Measurements from ENCODE around the gene PPARG. TPM values are rescaled to one million over a fixed set of nuclear protein-coding genes. Genes with fewer than 3 reads are reported as not detected.

Gene PPARG
- total and polyA plus RNA-seq, 2 experiments from 2014 or later: 0.15 to 0.42 TPM

DNA sequence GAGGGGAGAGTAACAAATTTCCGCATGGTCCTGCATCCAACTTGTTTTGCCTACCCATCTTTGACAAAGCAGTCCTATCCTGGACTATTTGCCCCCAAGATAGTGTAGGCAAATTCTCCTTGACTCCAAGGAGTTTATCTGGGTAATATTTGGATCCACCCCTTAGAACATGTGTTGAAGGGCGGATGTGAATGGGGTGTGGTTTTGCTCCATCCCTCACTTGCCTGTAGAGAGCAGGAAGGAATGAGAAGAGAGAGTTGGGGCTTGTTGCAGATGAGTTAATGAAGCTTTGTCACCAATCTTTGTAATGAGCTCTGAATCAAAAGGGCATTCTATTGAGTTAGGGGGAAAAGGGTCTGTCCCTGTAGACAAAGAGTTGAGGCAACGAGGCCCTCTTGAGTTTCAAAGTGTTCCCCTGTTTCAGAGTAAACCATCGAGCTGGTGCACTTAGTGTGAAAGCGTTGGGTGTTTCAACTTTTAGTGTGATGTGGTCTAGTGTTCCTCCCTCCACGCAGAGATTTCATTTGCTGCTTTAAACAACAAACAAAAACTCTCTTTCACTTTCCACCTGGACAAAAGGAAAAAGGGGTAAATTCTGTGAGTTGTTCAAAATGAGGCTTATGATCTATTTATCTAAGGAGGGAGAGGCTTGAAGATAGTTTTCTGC, 42.2 kb upstream of the PPARG start (continued):
- TF ChIP-seq, protein P1, sequence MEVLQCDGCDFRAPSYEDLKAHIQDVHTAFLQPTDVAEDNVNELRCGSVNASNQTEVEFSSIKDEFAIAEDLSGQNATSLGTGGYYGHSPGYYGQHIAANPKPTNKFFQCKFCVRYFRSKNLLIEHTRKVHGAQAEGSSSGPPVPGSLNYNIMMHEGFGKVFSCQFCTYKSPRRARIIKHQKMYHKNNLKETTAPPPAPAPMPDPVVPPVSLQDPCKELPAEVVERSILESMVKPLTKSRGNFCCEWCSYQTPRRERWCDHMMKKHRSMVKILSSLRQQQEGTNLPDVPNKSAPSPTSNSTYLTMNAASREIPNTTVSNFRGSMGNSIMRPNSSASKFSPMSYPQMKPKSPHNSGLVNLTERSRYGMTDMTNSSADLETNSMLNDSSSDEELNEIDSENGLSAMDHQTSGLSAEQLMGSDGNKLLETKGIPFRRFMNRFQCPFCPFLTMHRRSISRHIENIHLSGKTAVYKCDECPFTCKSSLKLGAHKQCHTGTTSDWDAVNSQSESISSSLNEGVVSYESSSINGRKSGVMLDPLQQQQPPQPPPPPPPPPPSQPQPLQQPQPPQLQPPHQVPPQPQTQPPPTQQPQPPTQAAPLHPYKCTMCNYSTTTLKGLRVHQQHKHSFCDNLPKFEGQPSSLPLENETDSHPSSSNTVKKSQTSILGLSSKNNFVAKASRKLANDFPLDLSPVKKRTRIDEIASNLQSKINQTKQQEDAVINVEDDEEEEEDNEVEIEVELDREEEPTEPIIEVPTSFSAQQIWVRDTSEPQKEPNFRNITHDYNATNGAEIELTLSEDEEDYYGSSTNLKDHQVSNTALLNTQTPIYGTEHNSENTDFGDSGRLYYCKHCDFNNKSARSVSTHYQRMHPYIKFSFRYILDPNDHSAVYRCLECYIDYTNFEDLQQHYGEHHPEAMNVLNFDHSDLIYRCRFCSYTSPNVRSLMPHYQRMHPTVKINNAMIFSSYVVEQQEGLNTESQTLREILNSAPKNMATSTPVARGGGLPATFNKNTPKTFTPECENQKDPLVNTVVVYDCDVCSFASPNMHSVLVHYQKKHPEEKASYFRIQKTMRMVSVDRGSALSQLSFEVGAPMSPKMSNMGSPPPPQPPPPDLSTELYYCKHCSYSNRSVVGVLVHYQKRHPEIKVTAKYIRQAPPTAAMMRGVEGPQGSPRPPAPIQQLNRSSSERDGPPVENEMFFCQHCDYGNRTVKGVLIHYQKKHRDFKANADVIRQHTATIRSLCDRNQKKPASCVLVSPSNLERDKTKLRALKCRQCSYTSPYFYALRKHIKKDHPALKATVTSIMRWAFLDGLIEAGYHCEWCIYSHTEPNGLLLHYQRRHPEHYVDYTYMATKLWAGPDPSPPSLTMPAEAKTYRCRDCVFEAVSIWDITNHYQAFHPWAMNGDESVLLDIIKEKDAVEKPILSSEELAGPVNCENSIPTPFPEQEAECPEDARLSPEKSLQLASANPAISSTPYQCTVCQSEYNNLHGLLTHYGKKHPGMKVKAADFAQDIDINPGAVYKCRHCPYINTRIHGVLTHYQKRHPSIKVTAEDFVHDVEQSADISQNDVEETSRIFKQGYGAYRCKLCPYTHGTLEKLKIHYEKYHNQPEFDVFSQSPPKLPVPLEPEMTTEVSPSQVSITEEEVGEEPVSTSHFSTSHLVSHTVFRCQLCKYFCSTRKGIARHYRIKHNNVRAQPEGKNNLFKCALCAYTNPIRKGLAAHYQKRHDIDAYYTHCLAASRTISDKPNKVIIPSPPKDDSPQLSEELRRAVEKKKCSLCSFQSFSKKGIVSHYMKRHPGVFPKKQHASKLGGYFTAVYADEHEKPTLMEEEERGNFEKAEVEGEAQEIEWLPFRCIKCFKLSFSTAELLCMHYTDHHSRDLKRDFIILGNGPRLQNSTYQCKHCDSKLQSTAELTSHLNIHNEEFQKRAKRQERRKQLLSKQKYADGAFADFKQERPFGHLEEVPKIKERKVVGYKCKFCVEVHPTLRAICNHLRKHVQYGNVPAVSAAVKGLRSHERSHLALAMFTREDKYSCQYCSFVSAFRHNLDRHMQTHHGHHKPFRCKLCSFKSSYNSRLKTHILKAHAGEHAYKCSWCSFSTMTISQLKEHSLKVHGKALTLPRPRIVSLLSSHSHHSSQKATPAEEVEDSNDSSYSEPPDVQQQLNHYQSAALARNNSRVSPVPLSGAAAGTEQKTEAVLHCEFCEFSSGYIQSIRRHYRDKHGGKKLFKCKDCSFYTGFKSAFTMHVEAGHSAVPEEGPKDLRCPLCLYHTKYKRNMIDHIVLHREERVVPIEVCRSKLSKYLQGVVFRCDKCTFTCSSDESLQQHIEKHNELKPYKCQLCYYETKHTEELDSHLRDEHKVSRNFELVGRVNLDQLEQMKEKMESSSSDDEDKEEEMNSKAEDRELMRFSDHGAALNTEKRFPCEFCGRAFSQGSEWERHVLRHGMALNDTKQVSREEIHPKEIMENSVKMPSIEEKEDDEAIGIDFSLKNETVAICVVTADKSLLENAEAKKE (CRISPR knock-in tag; IDR thresholded peaks at IDR 0.05): no peak
- TF ChIP-seq ZNF114 (CRISPR knock-in tag; IDR thresholded peaks at IDR 0.05) (no peak), EZH2 (IDR thresholded peaks at IDR 0.05; ENCODE audit: low read depth, unreplicated experiment) (no peak), POLR2AphosphoS5 (IDR thresholded peaks at IDR 0.05; ENCODE audit: low read depth) (no peak), JUNB (IDR thresholded peaks at IDR 0.05; ENCODE audit: unreplicated experiment) (no peak), ZNF331 (CRISPR knock-in tag; IDR thresholded peaks at IDR 0.05; ENCODE audit: low read depth) (no peak)
- TF ChIP-seq, protein P2, sequence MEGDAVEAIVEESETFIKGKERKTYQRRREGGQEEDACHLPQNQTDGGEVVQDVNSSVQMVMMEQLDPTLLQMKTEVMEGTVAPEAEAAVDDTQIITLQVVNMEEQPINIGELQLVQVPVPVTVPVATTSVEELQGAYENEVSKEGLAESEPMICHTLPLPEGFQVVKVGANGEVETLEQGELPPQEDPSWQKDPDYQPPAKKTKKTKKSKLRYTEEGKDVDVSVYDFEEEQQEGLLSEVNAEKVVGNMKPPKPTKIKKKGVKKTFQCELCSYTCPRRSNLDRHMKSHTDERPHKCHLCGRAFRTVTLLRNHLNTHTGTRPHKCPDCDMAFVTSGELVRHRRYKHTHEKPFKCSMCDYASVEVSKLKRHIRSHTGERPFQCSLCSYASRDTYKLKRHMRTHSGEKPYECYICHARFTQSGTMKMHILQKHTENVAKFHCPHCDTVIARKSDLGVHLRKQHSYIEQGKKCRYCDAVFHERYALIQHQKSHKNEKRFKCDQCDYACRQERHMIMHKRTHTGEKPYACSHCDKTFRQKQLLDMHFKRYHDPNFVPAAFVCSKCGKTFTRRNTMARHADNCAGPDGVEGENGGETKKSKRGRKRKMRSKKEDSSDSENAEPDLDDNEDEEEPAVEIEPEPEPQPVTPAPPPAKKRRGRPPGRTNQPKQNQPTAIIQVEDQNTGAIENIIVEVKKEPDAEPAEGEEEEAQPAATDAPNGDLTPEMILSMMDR (conservative IDR thresholded peaks at IDR 0.05; ENCODE audit: low read depth in 2 of 2): no peak; a peak in 1 of 4 replicates
- TF ChIP-seq, protein P3, sequence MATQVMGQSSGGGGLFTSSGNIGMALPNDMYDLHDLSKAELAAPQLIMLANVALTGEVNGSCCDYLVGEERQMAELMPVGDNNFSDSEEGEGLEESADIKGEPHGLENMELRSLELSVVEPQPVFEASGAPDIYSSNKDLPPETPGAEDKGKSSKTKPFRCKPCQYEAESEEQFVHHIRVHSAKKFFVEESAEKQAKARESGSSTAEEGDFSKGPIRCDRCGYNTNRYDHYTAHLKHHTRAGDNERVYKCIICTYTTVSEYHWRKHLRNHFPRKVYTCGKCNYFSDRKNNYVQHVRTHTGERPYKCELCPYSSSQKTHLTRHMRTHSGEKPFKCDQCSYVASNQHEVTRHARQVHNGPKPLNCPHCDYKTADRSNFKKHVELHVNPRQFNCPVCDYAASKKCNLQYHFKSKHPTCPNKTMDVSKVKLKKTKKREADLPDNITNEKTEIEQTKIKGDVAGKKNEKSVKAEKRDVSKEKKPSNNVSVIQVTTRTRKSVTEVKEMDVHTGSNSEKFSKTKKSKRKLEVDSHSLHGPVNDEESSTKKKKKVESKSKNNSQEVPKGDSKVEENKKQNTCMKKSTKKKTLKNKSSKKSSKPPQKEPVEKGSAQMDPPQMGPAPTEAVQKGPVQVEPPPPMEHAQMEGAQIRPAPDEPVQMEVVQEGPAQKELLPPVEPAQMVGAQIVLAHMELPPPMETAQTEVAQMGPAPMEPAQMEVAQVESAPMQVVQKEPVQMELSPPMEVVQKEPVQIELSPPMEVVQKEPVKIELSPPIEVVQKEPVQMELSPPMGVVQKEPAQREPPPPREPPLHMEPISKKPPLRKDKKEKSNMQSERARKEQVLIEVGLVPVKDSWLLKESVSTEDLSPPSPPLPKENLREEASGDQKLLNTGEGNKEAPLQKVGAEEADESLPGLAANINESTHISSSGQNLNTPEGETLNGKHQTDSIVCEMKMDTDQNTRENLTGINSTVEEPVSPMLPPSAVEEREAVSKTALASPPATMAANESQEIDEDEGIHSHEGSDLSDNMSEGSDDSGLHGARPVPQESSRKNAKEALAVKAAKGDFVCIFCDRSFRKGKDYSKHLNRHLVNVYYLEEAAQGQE (IDR thresholded peaks at IDR 0.05; ENCODE audit: unreplicated experiment): no peak
